Fibroblast of the conjunctiva (primary cell): ENCODE data around the gene ABCB9.
"Not testable (repeated sequence)": the region's sequence is repeated elsewhere in the genome, so short reads cannot be mapped to it uniquely, and the experiment has no call there.

Source experiments
- DNase-seq: peaks from one replicate; pipeline ENCODE4 v3.0.0-alpha.2; 2010; ENCODE audit warnings: low read depth

The ABCB9 gene

DNA sequence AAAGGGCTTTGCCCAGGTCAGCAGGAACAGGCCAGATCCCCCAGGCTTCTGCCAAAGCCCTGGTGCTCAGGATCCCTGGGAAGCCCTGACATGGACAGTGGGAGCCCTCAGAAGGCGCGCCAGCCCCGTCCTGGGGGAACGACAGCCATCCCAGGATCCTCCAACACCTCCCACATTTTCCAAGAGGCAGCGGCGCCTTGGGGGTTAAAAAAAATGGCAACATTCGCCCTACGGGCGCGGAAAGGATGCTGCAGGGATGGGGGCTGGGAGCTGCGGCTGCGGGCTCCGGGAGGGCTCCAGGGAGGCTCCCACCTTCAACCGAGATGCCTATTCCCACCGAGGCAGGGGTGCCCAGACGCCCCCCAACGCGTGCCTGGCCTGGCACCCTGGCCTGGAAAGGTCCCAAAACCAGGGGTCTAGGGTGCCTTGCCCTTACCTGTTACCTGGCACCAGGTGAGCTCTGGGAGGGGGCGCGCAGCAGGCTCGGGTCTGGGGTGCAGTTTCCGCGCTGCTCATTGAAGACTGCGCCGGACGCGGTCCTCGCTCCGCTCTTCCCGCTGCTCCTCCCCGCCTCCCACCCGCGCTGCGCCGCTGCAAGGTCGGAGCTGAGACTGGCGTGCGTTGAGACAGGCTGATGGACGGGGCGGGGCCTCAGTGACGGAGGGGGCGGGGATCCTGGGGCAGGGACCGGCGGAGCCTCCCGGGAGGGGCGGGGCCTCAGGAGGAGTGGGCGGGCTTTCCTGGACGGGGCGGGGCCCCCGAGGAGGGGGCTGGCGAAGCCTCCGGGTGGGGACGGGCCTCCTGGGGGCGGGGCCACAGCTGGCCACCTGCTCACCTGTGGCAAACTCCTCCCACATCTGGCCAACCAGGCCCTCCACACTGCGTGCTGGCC is at the start of gene ABCB9:
TSS of gene ABCB9 (minus strand) at position 613 of the 892 bp plus-strand sequence. CDS start 6,228 bp downstream, outside the sequence.
- peak; percentile 80 for DNase-seq

DNA sequence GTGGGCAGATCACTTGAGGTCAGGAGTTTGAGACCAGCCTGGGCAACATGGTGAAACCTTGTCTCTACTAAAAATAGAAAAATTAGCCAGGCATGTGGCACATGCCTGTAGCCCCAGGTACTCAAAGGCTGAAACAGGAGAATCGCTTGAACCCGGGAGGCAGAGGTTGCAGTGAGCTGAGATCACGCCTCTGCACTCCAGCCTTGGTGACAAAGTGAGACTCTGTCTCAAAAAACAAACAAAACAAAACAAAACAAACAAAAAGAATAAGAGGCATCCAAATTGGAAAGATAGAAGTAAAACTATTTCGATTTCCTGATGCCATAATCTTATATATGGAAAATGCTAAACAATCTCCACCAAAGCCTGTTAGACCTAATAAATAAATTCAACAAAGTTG is 48.2 kb upstream of the ABCB9 start:
- not testable (repeated sequence) for DNase-seq

DNA sequence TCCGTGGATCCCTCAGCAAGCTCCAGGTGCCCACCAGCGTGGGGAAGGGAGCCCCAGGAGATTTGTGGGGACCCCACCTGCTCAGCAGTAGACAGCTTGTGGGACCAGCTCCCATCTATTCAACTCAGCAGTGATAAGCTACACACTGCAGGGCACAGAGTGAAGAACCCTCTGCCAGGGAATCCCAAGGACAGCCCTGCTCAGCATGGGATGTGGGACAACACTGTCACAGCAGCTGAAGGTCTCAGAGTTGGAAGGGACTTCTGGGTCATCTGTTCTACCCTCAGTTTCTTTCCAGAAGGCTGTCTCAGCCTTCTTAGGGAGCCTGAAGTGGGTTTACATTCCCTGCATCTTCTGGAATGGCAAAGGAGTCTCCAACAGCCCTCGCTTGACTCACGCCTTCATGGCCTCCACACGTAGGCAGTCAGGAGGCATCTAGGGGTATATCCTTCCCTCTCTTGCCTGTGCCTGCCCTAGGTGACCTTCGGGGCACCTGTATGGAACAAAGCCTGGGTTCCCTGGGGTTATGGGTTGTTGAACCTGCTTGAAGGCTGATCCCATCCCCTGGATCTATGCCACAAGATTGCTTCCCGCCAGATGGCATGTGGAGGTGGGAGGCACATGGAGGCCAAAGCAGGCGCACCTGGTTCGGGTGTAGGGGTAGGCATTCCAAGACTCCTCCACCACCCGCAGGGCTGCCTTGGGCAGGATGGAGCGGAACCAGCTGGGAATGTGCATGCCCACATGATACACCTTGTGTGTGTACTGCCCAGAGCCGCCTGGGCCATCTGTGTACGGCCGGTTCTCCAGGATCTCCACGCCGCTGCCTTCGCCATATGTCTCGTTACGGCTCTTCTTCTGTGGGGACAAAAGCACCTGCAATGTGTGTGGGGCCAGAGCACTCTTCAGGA is 47.2 kb upstream of the ABCB9 start:
- no peak for DNase-seq

DNA sequence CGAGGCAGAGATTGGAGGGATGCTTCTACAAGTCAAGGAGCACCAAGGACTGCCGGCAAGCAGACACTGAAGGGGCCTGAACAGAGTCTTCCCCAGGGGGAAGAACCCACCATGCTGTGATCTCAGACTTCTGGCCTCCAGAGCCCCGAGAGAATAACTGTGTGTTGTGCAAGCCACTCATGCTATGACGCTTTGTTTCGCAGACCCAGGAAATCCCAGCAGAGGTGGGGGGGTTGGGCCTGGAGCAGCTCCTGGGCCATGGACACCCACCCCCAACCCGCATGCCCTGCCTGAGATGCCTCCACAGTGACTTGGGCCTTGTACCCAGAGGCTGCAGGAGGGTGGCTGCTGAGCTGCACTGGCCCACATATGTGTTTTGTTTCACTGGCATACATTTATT is 45.4 kb upstream of the ABCB9 start:
- DNase-seq = no peak

DNA sequence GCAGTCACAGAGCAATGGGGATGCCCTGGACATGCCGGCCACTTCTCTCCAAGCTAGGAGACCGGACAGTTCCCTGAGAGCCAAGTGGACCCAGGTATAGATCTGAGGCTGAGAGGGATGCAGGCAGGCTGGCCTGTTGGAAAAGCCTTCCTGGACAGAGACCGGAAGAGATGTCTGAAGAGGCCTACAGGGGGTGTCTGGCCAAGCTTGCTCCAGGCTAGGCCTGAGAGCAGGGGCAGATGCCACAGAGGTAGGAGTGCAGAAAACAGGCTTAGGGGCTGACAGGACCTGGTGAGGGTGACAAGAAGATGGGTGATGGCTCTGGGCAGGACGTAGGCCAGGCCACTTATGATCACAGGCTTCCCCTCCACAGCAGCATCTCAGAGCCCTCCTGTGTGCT is 44.4 kb upstream of the ABCB9 start:
- no peak for DNase-seq

DNA sequence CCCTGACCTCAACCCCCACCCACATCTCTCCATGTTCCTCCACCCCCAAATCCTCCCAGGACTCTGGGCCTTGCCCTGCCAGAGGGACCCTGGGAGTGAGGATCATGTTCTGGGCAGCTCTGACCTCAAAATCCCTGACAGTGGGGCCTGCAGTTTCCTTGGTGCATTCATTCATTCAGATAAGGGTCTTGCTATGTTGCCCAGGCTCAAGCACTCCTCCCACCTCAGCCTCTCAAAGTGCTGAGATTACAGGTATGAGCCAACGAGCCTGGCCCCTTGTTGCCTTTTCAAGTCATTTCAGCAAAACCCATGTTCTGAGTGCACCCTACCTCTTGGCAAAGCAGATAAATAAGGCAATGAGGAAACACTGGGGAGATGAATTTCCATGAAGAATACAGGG is 43.8 kb upstream of the ABCB9 start:
- no peak for DNase-seq

DNA sequence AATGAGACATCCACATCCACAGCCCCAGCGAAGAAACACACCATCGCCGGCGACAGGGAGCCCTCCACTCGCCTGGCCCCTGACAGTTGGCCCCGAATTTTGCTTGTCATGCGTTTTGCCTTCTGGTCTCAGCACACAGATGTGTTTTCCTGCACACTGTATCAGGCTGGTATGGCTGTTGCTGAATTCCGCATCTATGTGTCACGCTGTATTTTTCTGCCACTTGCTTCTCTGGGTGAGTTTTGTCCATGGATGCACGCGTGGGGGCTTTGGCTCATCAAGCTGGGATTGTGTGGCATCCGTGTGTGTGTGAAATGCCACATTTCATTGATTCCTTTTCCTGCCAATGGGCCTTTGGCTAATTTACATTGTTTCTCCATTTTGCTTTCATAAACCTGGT is 40.7 kb upstream of the ABCB9 start:
- DNase-seq = no peak

DNA sequence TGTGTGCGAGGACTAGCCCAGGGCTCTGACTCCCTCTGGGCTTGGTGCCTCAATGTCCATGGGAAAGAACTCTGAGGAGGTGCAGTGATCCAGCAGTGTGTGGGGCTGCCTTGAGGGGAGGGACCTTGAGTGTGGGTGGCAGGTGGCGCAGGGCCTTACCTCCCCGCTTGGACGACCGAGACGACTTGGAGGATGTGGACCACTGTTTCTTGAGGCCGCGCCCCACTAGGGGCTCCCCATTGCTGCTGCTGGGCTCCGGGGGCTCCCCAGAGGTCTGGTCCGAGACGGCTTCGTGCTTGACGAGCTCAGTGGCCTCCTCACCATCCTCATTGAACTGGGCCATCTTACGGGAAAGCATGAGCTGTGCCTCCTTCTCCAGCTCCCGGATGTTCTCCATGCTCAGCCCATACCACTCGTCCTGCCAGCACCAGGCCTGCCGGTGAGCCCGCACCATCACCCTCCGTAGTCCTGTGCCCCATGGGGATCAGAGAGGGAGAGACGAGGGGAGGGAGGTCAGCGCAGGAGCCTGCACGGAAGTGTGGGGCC is 38.9 kb upstream of the ABCB9 start:
- DNase-seq = no peak

DNA sequence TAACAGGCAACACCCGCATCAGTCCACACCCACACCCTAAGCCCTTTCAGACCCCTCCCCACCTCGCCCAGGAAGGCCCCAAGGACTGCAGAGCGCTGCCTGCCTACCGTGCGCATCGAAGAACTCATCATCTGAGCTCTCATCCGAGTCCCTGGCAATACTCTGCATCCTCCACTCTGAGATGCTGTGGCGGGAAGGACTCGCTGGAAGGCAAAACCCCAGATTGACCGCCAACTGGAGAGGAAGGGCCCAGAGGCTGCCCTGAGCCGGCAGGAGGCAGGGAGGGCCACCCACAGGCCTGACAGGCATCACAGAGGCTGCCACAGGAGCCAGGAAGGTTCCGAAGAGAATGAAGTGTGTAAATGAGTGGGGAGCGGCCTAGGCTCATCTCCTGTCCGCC is 38.0 kb upstream of the ABCB9 start:
- no peak for DNase-seq

DNA sequence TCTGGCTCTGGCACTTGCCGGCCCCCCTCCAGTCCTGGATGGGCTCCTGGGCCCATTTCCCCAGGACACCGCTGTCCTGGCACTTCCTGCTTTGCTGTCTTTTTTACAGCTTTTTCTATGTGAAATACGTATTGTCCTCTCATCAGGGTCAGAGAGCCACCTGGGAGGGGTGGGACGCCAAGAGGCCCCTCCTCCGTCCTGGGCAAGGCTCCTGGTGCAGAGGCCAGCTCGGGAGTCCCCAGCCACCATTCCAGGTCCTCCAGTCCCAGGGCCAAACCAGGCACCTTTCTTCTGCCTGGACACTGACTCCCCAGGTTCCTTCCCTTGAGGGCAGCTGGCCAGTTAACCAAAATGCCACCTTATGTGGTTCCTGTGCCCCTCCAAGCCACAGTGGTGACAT is 37.0 kb upstream of the ABCB9 start:
- no peak for DNase-seq

DNA sequence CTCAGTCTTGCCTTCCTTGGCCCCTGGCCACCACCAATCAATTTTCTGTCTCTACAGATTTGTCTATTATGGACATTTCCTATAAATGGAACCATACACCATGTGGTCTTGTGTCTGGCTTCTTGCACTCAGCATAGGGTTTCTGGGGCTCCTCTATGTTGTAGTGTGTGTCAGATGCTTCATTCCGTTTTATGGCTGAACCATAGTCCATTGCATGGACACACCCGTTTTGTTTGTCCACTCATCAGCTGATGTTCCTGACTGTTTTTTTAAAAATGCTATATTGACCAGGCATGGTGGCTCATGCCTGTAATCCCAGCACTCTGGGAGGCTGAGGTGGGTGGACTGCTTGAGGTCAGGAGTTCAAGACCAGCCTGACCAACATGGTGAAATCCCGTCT is 35.2 kb upstream of the ABCB9 start:
- DNase-seq = no peak

DNA sequence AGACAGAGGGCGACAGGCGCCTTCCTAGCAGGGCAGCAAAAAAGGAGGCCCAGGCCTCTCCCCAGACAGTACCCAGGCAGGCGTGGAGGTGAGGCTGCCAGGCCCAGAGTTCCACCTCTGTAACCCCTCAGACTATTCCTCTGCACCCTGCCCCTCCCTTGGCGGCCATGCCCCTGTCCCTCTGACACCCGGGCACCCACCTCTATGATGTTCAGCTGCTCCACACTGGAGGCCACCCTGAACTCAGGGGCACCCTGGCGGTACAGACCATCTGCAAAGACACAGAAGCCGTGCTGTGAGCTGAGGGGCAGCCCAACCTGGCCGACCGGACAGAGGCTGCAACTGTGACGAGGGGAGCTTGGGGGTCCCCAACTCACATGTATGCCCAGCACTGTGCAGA is 34.3 kb upstream of the ABCB9 start:
- DNase-seq = no peak

DNA sequence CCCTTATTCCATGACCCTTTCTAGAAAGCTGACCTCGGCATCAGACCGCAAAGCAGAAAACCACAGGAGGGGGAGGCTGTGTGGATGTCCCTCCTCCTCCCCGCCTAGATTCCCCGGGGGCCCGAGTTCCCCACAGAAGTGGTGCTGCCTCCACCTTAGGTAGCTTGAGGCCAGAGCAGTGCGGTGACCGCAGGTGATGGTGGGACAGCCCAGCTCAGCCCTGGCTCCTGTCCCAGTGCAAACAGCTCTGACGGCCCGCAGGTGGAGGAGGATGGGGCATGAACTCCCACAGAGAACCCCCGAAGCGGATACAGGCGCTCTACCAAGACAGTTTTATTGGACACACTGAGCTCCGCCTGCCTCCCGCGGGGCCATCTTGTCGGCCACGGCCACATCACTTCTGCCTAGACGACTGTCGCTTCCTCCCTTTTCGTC is 33.7 kb upstream of the ABCB9 start:
- DNase-seq = no peak

DNA sequence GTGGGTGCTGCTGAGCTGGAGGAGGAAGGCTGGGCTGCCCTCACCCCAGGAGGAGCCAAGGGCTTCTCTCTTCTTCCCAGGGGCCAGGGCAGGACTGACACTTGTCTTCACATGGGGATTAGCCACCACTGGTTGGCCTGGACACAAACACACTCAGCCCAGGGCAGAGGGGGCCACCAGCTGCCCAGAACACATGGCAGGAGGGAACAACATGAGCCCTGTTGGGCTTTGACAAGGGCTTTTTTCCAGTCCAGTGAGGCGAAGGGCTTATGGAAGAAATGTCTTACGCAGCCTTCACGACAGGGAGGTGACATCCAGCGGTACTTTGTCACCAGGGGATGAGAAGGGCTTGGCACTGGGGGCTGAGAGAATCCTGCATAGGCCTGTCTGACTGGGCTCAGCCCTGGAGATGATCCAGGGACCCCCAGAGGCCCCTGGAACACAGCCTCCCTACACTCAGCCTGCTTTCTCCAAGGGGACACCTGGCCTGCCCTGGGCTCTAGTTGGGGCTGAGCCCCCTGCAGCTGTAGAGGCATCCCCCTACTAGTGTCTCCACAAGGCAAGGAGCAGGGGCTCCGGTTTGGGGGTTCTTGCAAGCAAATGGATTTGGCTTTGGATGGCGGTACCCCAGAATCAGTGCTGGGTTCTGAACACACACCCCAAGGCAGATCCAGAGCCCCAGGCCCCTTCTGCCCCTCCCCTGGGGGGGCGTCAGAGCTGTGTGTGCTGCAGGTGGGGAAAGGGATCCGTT is 33.1 kb upstream of the ABCB9 start:
- no peak for DNase-seq

DNA sequence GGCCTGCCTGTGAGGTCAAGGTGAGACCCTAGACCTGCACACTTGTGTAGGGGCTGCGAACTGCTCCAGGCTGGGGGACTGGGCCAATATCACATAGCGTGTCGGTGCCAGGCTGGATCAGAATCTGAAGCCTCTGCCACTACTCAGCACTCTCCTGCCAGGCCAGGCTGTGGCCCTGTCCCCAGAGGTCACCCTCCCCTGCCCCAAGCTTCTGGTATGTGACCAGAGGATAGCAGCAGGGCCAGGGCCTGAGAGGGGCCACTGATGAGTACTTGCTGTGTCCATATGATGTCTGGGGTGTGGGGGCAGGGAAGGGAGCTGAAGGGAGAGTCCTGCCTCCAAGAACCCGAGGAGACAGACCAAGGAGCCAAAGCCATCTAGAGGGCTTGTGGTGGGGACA is 32.1 kb upstream of the ABCB9 start:
- no peak for DNase-seq

DNA sequence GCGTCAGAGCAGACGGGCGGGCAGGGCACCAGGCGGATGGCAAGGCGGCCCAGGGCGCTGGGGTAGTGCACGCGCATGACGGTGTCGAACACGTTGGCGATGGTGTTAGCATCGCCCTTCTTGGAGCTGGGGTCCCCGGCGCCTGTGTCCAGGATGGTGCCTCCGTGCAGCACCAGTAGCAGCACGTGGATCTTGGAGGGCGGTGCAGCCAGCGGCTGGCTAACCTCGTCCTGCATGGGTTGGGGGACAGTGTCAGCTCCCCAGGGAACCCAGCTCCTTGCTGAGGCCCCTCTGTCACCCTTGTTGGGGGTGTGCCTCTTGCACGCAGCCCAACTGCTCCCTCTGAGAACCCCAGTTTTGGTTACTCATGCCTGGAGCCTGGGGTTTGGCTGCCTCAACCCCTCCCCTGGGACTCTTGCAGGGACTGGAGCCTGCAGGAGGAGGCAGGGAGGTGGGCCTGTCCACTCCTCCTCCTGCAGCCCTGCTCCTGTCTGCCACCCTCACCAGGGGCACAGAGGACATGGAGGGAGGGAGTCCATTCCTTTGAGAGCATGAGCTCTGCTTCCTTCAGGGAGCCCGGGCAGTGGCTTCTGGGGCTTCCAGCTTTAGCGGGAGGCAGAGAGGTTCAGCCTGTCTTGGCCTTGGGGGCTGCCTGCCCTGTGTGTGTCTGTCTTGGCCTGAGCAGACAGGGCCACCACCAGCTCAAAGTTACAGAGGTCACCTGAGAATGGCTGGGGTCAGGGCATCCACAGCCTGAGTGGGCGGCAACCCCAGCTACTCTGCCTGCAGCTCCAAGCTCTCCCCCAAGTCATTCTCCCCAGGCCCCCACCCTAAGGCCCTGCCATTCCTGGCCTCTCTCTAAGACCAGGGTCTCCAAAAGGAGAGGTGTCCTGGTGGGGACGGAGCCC is 31.3 kb upstream of the ABCB9 start:
- DNase-seq = no peak

DNA sequence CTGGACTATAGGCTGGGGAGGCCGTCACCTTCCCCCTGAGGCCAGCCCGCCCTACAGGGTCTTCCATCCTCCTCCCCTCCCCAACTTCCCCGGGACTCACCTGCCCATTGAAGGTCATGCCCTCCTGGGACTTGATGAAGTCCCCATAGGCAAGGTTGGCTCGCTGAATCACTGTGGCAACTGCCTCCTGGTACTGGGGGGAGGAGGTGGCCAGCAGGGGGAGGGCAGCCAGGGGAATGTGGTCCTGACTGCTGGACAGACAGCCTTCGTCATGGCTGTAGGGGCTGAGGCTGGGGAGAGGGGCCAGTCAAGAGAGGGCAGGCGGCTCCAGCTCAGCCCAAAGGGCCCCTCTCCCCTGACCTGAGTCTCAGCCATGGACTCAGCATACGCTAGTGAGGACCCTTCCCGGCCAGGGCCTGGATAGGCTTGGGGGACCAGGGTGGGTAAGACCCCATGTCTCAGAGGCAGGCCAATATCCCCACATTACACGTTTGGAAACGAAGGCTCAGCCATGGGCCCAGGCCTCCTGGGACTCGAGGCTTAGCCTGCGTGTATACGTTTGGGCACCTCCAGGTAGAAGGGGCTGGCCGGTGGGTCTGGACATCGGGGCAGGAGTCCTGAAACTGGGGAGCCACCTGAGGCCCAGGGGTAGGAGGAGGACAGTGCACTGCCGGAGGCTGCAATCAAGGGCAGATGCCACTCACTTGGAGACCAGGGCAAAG is 30.5 kb upstream of the ABCB9 start:
- DNase-seq = no peak

DNA sequence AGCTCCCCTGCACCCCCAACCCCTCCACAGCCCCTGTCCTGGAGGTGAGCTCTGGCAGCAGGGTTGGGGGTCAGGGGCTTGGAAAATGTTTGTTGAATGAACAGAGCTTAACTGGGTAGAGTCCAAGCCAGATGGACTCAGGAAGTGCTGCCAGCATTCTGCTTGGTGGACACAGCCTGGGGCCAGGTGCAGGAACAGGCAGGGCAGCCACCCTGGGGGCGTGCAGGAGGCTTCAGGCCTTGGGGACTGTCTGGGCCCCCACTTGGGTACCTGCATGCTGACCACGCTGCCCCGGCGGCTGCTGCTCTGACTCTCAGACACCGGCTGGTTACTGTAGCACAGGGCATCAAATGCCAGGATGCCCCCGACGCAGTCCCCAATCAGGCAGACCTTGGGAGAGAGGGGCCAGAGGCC is 29.9 kb upstream of the ABCB9 start:
- no peak for DNase-seq

DNA sequence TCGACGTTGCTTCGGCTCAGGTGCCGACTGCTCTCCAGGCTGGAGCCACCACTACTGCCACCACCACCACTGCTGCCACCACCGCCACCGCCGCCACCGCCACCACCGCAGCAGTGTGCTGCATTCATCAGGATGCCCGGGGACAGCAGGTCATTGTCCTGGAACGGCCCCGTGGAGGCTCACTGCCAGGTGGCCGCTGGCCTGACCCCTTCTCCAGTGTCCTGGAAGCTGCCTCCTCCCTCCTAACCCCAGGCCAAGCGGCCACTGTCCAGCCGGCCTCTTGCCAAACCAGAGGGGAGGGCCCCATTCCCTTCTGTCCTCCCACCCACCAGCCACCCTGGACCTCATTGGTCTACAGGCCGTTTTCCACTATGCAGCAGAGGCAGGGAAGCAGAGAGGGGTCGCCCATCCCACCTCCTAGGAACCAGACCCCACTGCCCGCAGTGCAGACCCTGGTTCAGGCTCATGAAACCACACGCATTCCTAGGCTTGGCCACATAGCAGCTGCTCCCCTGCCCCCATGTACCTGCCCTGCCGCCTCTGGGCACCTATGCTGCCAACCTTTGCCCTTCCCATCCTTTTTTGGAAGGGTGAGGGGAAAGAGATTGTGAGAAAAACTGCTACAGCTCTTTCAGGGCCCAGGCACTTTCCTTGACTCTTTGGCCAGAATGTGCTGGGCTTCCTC is 29.4 kb upstream of the ABCB9 start:
- DNase-seq = no peak
